ENCODE results near the gene ZFP36L1.

The ZFP36L1 gene

GRCh38 chr14:68806526-68807147 is 13.8 kb upstream of the ZFP36L1 start:
- TF ChIP-seq CTCF (IDR thresholded peaks at IDR 0.05; ENCODE audit: low read depth, low read length, missing control alignments) = no peak
- DNase-seq (ENCODE audit: low read depth) = no peak
- in situ Hi-C loops (cut with HindIII; ENCODE audit: low sequenced_read_pairs) = loop anchor here (5.0 kb wide), 1 partner anchor 864 kb away; no protein-coding TSS in a partner anchor
- no peak overlapping the region for H3K4me3 ChIP-seq (ENCODE audit: low read depth, low read length)

GRCh38 chr14:68805414-68805813 is 12.5 kb upstream of the ZFP36L1 start:
- no peak overlapping the region for H3K4me3 ChIP-seq (ENCODE audit: low read depth, low read length)
- DNase-seq (ENCODE audit: low read depth) = no peak
- TF ChIP-seq CTCF (IDR thresholded peaks at IDR 0.05; ENCODE audit: low read depth, low read length, missing control alignments) = no peak
- in situ Hi-C loops (cut with HindIII; ENCODE audit: low sequenced_read_pairs) = loop anchor here (5.0 kb wide), 1 partner anchor 863 kb away; no protein-coding TSS in a partner anchor

- H3K4me3 ChIP-seq (ENCODE audit: low read depth, low read length) = no peak overlapping the region
- DNase-seq (ENCODE audit: low read depth) = no peak
- in situ Hi-C loops (cut with HindIII; ENCODE audit: low sequenced_read_pairs) = no loop called here
- no peak for TF ChIP-seq CTCF (IDR thresholded peaks at IDR 0.05; ENCODE audit: low read depth, low read length, missing control alignments)
Measured at GRCh38 chr14:68801631-68802030, 8.8 kb upstream of the ZFP36L1 start.

- no peak for TF ChIP-seq CTCF (IDR thresholded peaks at IDR 0.05; ENCODE audit: low read depth, low read length, missing control alignments)
- in situ Hi-C loops (cut with HindIII; ENCODE audit: low sequenced_read_pairs) = no loop called here
- DNase-seq (ENCODE audit: low read depth) = no peak
- H3K4me3 ChIP-seq (ENCODE audit: low read depth, low read length) = no peak overlapping the region
Measured at GRCh38 chr14:68800953-68801352, 8.1 kb upstream of the ZFP36L1 start.

GRCh38 chr14:68800390-68800789 is 7.5 kb upstream of the ZFP36L1 start:
- no peak for TF ChIP-seq CTCF (IDR thresholded peaks at IDR 0.05; ENCODE audit: low read depth, low read length, missing control alignments)
- DNase-seq (ENCODE audit: low read depth) = no peak
- in situ Hi-C loops (cut with HindIII; ENCODE audit: low sequenced_read_pairs) = no loop called here
- no peak overlapping the region for H3K4me3 ChIP-seq (ENCODE audit: low read depth, low read length)

GRCh38 chr14:68798621-68799020 is 5.8 kb upstream of the ZFP36L1 start:
- no peak for DNase-seq (ENCODE audit: low read depth)
- in situ Hi-C loops (cut with HindIII; ENCODE audit: low sequenced_read_pairs) = no loop called here
- no peak for TF ChIP-seq CTCF (IDR thresholded peaks at IDR 0.05; ENCODE audit: low read depth, low read length, missing control alignments)
- H3K4me3 ChIP-seq (ENCODE audit: low read depth, low read length) = no peak overlapping the region

Data from astrocyte of the cerebellum (primary cell).